HepG2 (cell line): ENCODE data around the gene SLC25A1. TPM values are rescaled to one million over a fixed set of nuclear protein-coding genes. Genes with fewer than 3 reads are reported as not detected.

Experiments used
- ARID2 ChIP-seq: sonication (generic); formaldehyde crosslinking; IDR thresholded peaks from 2 replicates; pipeline ENCODE4 v1.8.1; 2022; ENCODE audit warnings: mild to moderate bottlenecking, missing genetic modification reagents, borderline replicate concordance
- E2F1 ChIP-seq: sonication (generic); formaldehyde crosslinking; IDR thresholded peaks from 2 replicates; pipeline ENCODE4 v1.5.0; 2020; ENCODE audit warnings: missing genetic modification reagents
- MEIS1 ChIP-seq: sonication (generic); formaldehyde crosslinking; IDR thresholded peaks from 2 replicates; pipeline ENCODE4 v1.9.0; 2021; ENCODE audit warnings: mild to moderate bottlenecking, missing genetic modification reagents, moderate library complexity, borderline replicate concordance
- NR2F1 ChIP-seq, 2 experiments: fragments of 450-650 bp in 1 of 2; formaldehyde crosslinking in 1 of 2; IDR thresholded peaks; 2 replicates each; pipeline versions ENCODE4 v1.5.0 to v1.6.1; 2016 to 2020; ENCODE audit warnings: mild to moderate bottlenecking in 1 of 2, missing compliant biosample characterization in 1 of 2, missing genetic modification reagents in 1 of 2, moderate library complexity in 1 of 2
- POLR2AphosphoS5 ChIP-seq: IDR thresholded peaks from 2 replicates; pipeline ENCODE4 v1.6.1; 2012; ENCODE audit warnings: low read depth, low read length
- SKI ChIP-seq: fragments of 450-650 bp; IDR thresholded peaks from one replicate; pipeline ENCODE4 v1.6.1; 2018; ENCODE audit warnings: mild to moderate bottlenecking; ENCODE audit not compliant: partially characterized antibody
- TP53 ChIP-seq: sonication (generic); formaldehyde crosslinking; conservative IDR thresholded peaks from 2 replicates; pipeline ENCODE4 v1.4.0; 2020; ENCODE audit warnings: missing genetic modification reagents
- ZBTB34 ChIP-seq: sonication (generic); formaldehyde crosslinking; IDR thresholded peaks from 2 replicates; pipeline ENCODE4 v1.8.0; 2022; ENCODE audit warnings: mild to moderate bottlenecking, missing genetic modification reagents
- ZNF160 ChIP-seq: sonication (generic); formaldehyde crosslinking; IDR thresholded peaks from 2 replicates; pipeline ENCODE4 v1.8.0; 2022; ENCODE audit warnings: mild to moderate bottlenecking, inconsistent platforms, missing genetic modification reagents
- ZNF18 ChIP-seq: sonication (generic); formaldehyde crosslinking; IDR thresholded peaks from 2 replicates; pipeline ENCODE4 v1.8.0; 2022; ENCODE audit warnings: mild to moderate bottlenecking, missing genetic modification reagents; ENCODE audit not compliant: insufficient replicate concordance
- ZNF333 ChIP-seq: sonication (generic); formaldehyde crosslinking; IDR thresholded peaks from 2 replicates; pipeline ENCODE4 v1.4.0; 2020; ENCODE audit warnings: mild to moderate bottlenecking, missing genetic modification reagents, borderline replicate concordance
- ZNF577 ChIP-seq: sonication (generic); formaldehyde crosslinking; IDR thresholded peaks from 2 replicates; pipeline ENCODE4 v1.4.0; 2020; ENCODE audit warnings: mild to moderate bottlenecking, low read depth, missing genetic modification reagents, borderline replicate concordance
- ZNF713 ChIP-seq: sonication (generic); formaldehyde crosslinking; IDR thresholded peaks from 2 replicates; pipeline ENCODE4 v1.4.0; 2020; ENCODE audit warnings: mild to moderate bottlenecking, missing genetic modification reagents
- ZNF75D ChIP-seq: sonication (generic); formaldehyde crosslinking; IDR thresholded peaks from 2 replicates; pipeline ENCODE4 v1.8.1; 2023; ENCODE audit warnings: missing genetic modification reagents, mild to moderate bottlenecking, borderline replicate concordance
- ZNF766 ChIP-seq: sonication (generic); formaldehyde crosslinking; IDR thresholded peaks from 2 replicates; pipeline ENCODE4 v1.5.0; 2020; ENCODE audit warnings: missing genetic modification reagents, borderline replicate concordance
- ZSCAN29 ChIP-seq: sonication (generic); formaldehyde crosslinking; conservative IDR thresholded peaks from 2 replicates; pipeline ENCODE4 v1.4.0; 2020; ENCODE audit warnings: mild to moderate bottlenecking, missing genetic modification reagents
- polyA plus RNA-seq, 8 experiments: library from polyadenylated mRNA; depleted of rRNA in 3 of 8; stranded (reverse) in 7 of 8; unstranded in 1 of 8; fragments of >200 nt; fragmentation: Illumina TruSeq in 4 of 8; extraction: Trizol in 4 of 8; gene quantifications; 2 replicates each; pipeline versions ENCODE4 v1.2.1 to v1.2.3, GENCODE V29; 2011 to 2016; ENCODE audit warnings: low read depth in 4 of 8, missing spikeins in 1 of 8, mixed read lengths in 1 of 8; ENCODE audit not compliant: insufficient read depth in 1 of 8
- total RNA-seq, 5 experiments: library from RNA; depleted of rRNA; stranded (reverse); fragments of >200 nt; fragmentation: Illumina TruSeq; extraction: Trizol; gene quantifications; 2 replicates each; pipeline ENCODE4 v1.2.3, GENCODE V29; 2016; ENCODE audit warnings: low read depth in 1 of 5
- TF ChIP-seq, protein P1 (sequence below): IDR thresholded peaks from 2 replicates; pipeline ENCODE4 v1.6.1; 2018; ENCODE audit warnings: missing genetic modification reagents

The SLC25A1 gene
- total and polyA plus RNA-seq, 2 of the 13 experiments (the other 11 are each of a cell fraction or from before 2014, with no cell fraction given): 49.4 to 161 TPM

GRCh38 chr22:19178065-19178656 is 375 bp downstream of the SLC25A1 start (continued):
- no peak for TF ChIP-seq POLR2AphosphoS5
- no peak for TF ChIP-seq ZSCAN29 (CRISPR knock-in tag)
- no peak for TF ChIP-seq ZNF18 (CRISPR knock-in tag)
- TF ChIP-seq E2F1 (CRISPR knock-in tag): no peak
- TF ChIP-seq ZNF160 (CRISPR knock-in tag): no peak
- no peak for TF ChIP-seq TP53
- no peak for TF ChIP-seq ZNF713 (CRISPR knock-in tag)
- peak; percentile 76; the same call in 1 of the 2 replicates for TF ChIP-seq ZNF333
- TF ChIP-seq ZNF766 (CRISPR knock-in tag): no peak
- TF ChIP-seq MEIS1 (CRISPR knock-in tag): peak; percentile 58; the same call in 1 of the 2 replicates
- TF ChIP-seq ZNF75D: no peak
- peak; percentile 62 for TF ChIP-seq SKI
- no peak for TF ChIP-seq ZNF577 (CRISPR knock-in tag)
- TF ChIP-seq NR2F1 (CRISPR knock-in tag; IDR thresholded peaks at IDR 0.05): no peak
- no peak for TF ChIP-seq ARID2 (CRISPR knock-in tag)
- TF ChIP-seq, protein P1, sequence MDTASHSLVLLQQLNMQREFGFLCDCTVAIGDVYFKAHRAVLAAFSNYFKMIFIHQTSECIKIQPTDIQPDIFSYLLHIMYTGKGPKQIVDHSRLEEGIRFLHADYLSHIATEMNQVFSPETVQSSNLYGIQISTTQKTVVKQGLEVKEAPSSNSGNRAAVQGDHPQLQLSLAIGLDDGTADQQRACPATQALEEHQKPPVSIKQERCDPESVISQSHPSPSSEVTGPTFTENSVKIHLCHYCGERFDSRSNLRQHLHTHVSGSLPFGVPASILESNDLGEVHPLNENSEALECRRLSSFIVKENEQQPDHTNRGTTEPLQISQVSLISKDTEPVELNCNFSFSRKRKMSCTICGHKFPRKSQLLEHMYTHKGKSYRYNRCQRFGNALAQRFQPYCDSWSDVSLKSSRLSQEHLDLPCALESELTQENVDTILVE (CRISPR knock-in tag): no peak
- no peak for TF ChIP-seq ZBTB34
